Measurements from ENCODE around the gene PARP8.

DNA sequence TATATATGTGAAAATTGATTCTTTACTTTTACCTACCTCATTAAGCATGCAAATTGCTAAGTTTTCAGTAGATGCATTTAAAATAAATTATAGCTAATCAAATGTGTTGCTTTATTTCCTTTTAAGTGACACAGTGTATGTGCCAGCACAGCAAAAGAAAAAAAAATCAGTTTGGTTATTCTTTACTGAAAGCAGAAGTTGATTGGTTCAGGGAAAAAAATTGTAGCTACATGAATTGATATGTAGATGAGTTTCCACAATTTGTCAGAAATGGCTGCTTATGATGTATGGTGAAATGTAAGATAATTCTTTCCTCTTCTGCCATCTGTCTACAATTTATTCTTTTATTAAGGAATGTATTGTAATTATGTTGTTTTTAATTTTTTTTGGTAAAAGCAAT is 57.8 kb downstream of the PARP8 start:
- TF ChIP-seq TAF1 (IDR thresholded peaks at IDR 0.05; ENCODE audit: borderline replicate concordance, insufficient read depth, low read length) (no peak), FOXP2 (optimal IDR thresholded peaks at IDR 0.05; ENCODE audit: borderline replicate concordance, extremely low read depth, extremely low read length, insufficient read depth) (no peak)
